Fibroblast of skin of abdomen (primary cell): ENCODE measurements around the gene ZNF148. TPM values are rescaled to one million over a fixed set of nuclear protein-coding genes. Genes with fewer than 3 reads are reported as not detected.
A peak's percentile ranks its signal among the peaks of the same experiment; 100 is the strongest.
"Not testable (repeated sequence)": the region's sequence is repeated elsewhere in the genome, so short reads cannot be mapped to it uniquely, and the experiment has no call there.

Experiments
- DNase-seq: peaks from one replicate; pipeline ENCODE4 v3.0.0-alpha.2; 2013
- polyA plus RNA-seq, 2 experiments: library from polyadenylated mRNA; unstranded; fragments of 120-200 nt; gene quantifications; one replicate each; pipeline ENCODE4 v1.2.1, GENCODE V29; 2013; ENCODE audit not compliant: insufficient read length in 2 of 2

The ZNF148 gene, protein sequence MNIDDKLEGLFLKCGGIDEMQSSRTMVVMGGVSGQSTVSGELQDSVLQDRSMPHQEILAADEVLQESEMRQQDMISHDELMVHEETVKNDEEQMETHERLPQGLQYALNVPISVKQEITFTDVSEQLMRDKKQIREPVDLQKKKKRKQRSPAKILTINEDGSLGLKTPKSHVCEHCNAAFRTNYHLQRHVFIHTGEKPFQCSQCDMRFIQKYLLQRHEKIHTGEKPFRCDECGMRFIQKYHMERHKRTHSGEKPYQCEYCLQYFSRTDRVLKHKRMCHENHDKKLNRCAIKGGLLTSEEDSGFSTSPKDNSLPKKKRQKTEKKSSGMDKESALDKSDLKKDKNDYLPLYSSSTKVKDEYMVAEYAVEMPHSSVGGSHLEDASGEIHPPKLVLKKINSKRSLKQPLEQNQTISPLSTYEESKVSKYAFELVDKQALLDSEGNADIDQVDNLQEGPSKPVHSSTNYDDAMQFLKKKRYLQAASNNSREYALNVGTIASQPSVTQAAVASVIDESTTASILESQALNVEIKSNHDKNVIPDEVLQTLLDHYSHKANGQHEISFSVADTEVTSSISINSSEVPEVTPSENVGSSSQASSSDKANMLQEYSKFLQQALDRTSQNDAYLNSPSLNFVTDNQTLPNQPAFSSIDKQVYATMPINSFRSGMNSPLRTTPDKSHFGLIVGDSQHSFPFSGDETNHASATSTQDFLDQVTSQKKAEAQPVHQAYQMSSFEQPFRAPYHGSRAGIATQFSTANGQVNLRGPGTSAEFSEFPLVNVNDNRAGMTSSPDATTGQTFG
- 23.4 TPM for polyA plus RNA-seq (2013, experiment 1 of 2; ENCODE audit: insufficient read length)
- 20.8 TPM for polyA plus RNA-seq (2013, experiment 2 of 2; ENCODE audit: insufficient read length)

DNA sequence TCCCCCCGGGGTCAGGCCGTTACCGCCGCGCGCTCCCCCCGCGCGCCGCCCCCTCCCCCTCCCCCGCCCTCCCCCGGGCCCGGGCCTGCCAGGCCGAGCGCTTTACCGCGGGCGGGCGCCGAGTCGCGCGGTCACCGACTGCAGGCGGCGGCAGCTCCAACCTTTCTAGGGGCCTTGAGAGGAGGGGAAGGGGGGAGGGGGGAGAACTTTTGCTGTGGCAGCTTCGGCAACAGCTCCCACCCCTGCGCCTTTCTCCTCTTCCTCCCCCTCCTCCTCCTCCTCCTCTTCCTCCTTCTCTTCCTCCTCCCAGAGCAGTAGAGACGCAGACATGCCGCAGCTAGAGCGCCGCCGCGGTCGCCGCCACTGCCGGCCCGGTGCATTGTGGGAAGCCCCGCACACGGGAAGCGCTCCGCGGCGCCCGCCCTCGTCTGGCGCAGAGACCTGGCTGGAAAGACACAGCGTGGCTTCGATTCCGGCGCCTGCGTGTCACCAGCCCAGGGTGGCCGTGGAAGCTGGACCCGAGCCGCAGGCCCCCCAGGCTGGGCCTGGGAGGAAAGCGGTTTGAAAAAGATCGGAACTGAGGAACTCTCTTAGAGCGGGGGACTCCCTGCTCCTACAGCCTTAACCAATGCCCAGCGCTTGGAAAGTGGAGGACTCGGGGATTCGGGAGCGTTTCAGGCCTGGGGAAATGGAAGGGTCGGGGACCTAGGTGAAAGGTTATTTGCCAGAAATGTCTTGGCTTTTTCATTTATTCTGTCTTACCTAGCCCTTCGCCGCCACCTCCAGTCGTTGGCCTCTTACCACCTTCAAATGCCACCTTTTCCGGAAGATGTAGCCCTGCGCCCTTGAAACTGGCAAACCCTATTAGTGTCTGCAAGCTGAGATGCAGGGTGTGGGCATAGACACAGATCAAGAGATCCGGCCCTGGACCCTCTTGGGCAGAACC is at the start of gene ZNF148:
Gene ZNF148, minus strand, starts transcription at position 330 of the 946 bp plus-strand sequence. CDS start 61,685 bp downstream, outside the sequence.
- peak; percentile 91 for DNase-seq

DNA sequence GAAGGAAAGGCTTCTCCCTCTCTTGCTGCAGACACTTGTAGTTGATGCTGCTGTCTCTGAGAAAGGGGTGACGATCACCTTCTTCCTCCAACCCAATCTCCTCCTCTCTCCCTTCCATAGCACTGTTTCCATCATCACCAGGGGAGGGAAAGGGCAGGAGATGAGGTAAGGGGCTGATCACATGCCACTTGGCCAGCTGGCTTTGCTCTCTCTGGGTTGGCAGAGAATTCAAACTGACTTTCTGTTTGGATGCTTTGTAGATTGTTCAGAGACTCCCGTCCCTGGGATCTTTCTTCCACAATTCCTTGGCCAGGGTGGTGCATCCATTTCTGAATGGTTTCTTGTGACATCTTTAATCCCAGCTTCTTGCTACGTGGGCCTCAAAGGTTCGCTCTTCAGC is 43.2 kb upstream of the ZNF148 start:
- DNase-seq, result no peak

- DNase-seq, result no peak
These were observed 41.1 kb upstream of the ZNF148 start for GRCh38 chr3:125416235-125416634.

- DNase-seq, result no peak
These were observed 39.5 kb upstream of the ZNF148 start for GRCh38 chr3:125414669-125415068.

DNA sequence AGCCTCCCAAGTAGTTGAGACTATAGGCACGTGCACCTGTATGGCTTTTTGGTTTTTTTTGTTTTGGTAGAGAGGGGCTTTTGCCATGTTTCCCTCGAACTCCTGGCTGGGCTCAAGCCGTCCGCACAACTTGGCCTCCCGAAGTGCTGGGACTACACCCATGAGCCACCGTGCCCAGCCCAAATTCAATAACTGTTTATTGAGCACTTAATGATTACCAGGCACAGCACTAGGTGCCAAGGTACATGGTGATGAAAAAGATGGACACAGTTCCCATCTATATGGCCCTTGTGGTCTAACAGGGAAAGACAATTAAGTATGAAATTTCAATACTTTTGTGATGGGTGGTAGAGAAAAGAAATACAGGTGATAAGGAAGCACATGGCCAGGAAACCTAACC is 35.8 kb upstream of the ZNF148 start:
- DNase-seq, result no peak

GRCh38 chr3:125406070-125406469 is 30.9 kb upstream of the ZNF148 start:
- no peak for DNase-seq

- DNase-seq, result not testable (repeated sequence)
These were observed 30.4 kb upstream of the ZNF148 start for GRCh38 chr3:125405515-125405914.

GRCh38 chr3:125403789-125404188 is 28.7 kb upstream of the ZNF148 start:
- DNase-seq, result peak; percentile 73

GRCh38 chr3:125402639-125403038 is 27.5 kb upstream of the ZNF148 start:
- no peak for DNase-seq

DNA sequence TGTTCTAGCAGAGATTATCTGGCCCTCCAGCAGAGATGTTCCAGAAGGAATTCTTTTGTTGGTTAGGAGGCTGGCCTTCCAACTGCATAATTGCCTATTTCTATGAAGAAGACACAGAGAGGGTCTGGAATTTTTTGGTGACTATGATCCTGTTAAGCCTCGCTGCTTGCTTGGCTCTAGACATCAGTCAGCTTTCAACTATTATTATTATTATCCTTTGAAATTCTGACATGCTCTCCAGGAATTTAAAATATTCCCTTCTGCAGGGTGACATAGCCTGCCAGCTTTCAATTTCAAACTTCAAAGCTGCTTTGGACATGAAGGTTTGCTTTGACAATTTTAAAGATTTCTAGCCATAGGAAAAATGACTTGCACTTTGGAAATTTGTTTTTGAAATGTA is 26.3 kb upstream of the ZNF148 start:
- peak; percentile 84 for DNase-seq

GRCh38 chr3:125398952-125399351 is 23.8 kb upstream of the ZNF148 start:
- DNase-seq, result no peak

DNA sequence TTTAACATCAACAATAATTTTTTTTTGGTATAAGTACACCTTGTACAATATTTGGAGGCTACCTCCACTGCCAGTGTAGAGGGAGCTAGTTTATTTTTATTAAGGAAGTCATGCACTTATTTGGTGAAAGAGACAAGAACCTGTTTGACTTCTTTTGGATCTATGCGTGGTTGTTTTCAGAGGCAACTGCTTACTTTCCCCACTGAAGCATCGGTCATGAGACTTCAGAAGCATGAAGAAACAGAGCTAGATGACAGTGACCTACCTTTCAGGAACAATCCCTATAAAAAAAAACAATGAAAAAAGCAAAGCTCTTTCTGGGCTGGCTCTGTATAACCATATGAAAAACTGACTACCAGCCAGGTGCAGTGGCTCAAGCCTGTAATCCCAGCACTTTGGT is 20.0 kb upstream of the ZNF148 start:
- no peak for DNase-seq

DNA sequence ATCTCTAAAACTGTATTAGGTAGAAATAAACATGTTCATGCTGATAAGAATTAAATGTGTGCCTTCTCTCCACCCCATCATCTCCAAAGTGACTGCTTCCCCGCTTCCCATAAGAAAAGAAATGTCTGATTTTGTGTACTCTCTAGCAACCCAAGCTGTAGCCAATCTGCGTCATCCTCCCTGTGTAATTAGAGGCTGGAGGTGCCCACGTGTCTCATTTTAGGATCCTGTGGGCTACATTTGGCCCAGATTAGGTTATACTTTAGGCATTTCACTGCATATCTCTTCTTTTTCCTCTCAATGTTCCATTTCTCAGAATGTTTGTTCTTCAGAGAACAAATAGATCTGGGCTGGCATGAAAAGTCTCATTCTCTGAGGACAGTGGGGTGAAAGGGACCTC is 19.3 kb upstream of the ZNF148 start:
- no peak for DNase-seq

- DNase-seq, result no peak
These were observed 14.2 kb upstream of the ZNF148 start for GRCh38 chr3:125389282-125389681.

- not testable (repeated sequence) for DNase-seq
These were observed 13.2 kb upstream of the ZNF148 start for GRCh38 chr3:125388369-125388768.

- DNase-seq, result no peak
These were observed 11.7 kb upstream of the ZNF148 start for GRCh38 chr3:125386811-125387210.

- no peak for DNase-seq
These were observed 8.6 kb upstream of the ZNF148 start for GRCh38 chr3:125383744-125384143.

DNA sequence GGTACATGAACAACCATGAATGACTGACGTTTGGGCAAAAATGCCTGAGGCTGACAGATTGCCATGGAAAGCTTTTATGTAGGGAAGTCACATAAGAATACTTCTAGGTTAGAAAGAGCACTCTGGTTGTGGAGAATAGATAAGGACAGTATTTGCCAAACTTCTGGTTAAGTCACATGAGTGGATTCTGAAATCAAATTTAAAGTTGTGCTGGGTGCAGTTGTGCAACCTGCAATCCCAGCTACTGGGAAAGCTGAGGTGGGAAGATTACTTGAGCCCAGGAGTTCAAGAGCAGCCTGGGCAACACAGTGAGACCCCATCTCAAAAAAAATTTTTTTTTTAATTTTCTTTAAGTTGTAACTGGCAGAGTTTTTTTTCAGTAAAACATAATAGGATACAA is 7.2 kb upstream of the ZNF148 start:
- DNase-seq, result no peak

- peak; percentile 68 for DNase-seq
These were observed 6.6 kb upstream of the ZNF148 start for GRCh38 chr3:125381743-125382142.

- DNase-seq, result peak; percentile 39
These were observed 6.2 kb upstream of the ZNF148 start for GRCh38 chr3:125381314-125381713.

- DNase-seq, result no peak
These were observed 4.4 kb upstream of the ZNF148 start for GRCh38 chr3:125379483-125379882.

GRCh38 chr3:125378762-125379161 is 3.6 kb upstream of the ZNF148 start:
- DNase-seq, result no peak
